OCI-LY1 (cell line): ENCODE results near the gene GFI1B.

Experiments
- EZH2 ChIP-seq: fragments of 200-600 bp; sonication (generic), shearing (Covaris generic); IDR thresholded peaks from 2 replicates; pipeline ENCODE4 v1.8.0; 2017; ENCODE audit warnings: borderline replicate concordance, mixed run types, mild to moderate bottlenecking, antibody characterized with exemption, low read length, moderate library complexity, mixed read lengths
- TF ChIP-seq, protein P1 (sequence below): fragments of 200-600 bp; sonication (generic), shearing (Covaris generic); IDR thresholded peaks from 2 replicates; pipeline ENCODE4 v1.5.1; 2017; ENCODE audit warnings: mild to moderate bottlenecking, antibody characterized with exemption, low read length, moderate library complexity, mixed read lengths

DNA sequence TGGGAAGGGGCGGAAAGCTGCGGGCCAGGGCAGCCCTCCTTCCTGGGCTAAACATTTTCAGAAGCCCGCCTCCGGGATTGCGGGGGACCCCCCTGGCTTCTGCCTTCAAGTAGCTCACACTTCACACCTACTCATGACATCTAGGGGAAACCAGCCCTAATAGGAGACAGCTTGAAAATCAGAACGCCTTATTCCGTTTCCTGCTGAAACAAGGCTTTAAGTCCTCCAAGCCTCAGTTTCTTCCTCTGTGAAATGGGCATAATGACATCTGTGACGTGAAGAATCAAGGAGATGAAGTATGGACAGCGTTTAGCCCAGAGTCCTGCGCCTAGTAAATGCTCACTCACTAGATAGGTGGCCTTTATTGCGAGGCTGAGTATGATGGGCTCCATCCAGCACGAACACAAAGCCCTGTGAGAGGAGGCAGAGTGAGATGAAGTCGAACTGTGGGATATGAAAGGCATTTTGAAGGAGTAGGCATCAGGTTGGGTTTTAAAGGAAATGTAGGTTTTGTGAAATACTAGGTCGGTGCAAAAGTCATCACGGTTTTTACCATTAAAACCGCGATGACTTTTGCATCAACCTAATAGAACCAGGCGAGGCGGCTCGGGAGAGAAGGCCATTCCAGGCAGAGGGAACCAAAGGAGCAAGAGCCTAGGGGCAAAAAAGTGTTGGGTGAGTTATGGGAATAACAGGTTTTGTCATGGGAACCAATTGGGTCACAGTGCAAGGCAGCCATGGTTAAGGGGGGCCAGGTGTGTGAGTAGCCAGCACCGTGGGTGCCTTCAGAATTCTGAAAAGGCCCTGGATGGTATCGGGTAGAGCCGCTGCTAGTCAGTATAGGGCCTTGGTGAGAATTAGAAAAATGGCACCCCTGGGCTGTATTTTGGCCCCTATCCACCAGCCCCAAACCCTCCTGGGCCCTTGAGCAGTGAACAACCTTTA lies 33.0 kb upstream of the GFI1B start:
- TF ChIP-seq, protein P1, sequence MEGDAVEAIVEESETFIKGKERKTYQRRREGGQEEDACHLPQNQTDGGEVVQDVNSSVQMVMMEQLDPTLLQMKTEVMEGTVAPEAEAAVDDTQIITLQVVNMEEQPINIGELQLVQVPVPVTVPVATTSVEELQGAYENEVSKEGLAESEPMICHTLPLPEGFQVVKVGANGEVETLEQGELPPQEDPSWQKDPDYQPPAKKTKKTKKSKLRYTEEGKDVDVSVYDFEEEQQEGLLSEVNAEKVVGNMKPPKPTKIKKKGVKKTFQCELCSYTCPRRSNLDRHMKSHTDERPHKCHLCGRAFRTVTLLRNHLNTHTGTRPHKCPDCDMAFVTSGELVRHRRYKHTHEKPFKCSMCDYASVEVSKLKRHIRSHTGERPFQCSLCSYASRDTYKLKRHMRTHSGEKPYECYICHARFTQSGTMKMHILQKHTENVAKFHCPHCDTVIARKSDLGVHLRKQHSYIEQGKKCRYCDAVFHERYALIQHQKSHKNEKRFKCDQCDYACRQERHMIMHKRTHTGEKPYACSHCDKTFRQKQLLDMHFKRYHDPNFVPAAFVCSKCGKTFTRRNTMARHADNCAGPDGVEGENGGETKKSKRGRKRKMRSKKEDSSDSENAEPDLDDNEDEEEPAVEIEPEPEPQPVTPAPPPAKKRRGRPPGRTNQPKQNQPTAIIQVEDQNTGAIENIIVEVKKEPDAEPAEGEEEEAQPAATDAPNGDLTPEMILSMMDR, result no peak
- TF ChIP-seq EZH2, result no peak
